H1 (cell line): ENCODE measurements around the gene CLBA1.
"Not testable (repeated sequence)": the region's sequence is repeated elsewhere in the genome, so short reads cannot be mapped to it uniquely, and the experiment has no call there.

ENCODE experiments used
- ATF3 ChIP-seq: IDR thresholded peaks from 2 replicates; pipeline ENCODE4 v1.6.1; 2011; ENCODE audit warnings: low read depth, mild to moderate bottlenecking, low read length; ENCODE audit not compliant: insufficient read depth
- CTCF ChIP-seq, 3 experiments: IDR thresholded peaks; 1 replicate in 2 of 3; 2 replicates in 1 of 3; pipeline versions ENCODE4 v1.5.1 to v1.6.1; 2011; ENCODE audit warnings: low read length in 3 of 3, mild to moderate bottlenecking in 3 of 3, inconsistent platforms in 2 of 3, low read depth in 1 of 3, moderate library complexity in 1 of 3; ENCODE audit not compliant: insufficient read depth in 1 of 3; ENCODE audit errors: control extremely low read depth in 1 of 3
- EP300 ChIP-seq, 2 experiments: IDR thresholded peaks; 1 replicate in 1 of 2; 2 replicates in 1 of 2; pipeline ENCODE4 v1.6.1; 2011 to 2012; ENCODE audit warnings: low read depth in 2 of 2, low read length in 2 of 2, mild to moderate bottlenecking in 2 of 2, borderline replicate concordance in 1 of 2, inconsistent platforms in 1 of 2, moderate library complexity in 1 of 2
- EZH2 ChIP-seq: fragments of 200-600 bp; sonication (generic); IDR thresholded peaks from 2 replicates; pipeline ENCODE4 v1.7.1; 2012; ENCODE audit warnings: low read depth, mild to moderate bottlenecking, moderate library complexity, low read length, inconsistent platforms; ENCODE audit not compliant: severe bottlenecking
- JUN ChIP-seq: IDR thresholded peaks from 2 replicates; pipeline ENCODE4 v1.6.1; 2011; ENCODE audit warnings: low read depth, mild to moderate bottlenecking, improper control_type of control experiment, low read length
- POLR2A ChIP-seq, 2 experiments: IDR thresholded peaks; 1 replicate in 1 of 2; 2 replicates in 1 of 2; pipeline ENCODE4 v1.6.1; 2011; ENCODE audit warnings: low read depth in 2 of 2, low read length in 2 of 2, mild to moderate bottlenecking in 2 of 2; ENCODE audit errors: control extremely low read depth in 1 of 2
- POLR2AphosphoS5 ChIP-seq: IDR thresholded peaks from 2 replicates; pipeline ENCODE4 v1.6.1; 2011; ENCODE audit warnings: low read depth, low read length
- POU5F1 ChIP-seq: IDR thresholded peaks from 2 replicates; pipeline ENCODE4 v1.6.1; 2011; ENCODE audit warnings: low read depth, mild to moderate bottlenecking, low read length, moderate library complexity
- RAD21 ChIP-seq, 2 experiments: IDR thresholded peaks in 1 of 2; conservative IDR thresholded peaks in 1 of 2; 2 replicates each; pipeline ENCODE4 v1.6.1; 2011; ENCODE audit warnings: low read depth in 2 of 2, low read length in 2 of 2, improper control_type of control experiment in 1 of 2, inconsistent platforms in 1 of 2, mild to moderate bottlenecking in 1 of 2, moderate library complexity in 1 of 2
- USF2 ChIP-seq: IDR thresholded peaks from 2 replicates; pipeline ENCODE4 v1.6.1; 2011; ENCODE audit warnings: low read length, improper control_type of control experiment
- ZNF274 ChIP-seq: IDR thresholded peaks from 2 replicates; pipeline ENCODE4 v1.7.0; 2012; ENCODE audit warnings: low read length, borderline replicate concordance; ENCODE audit errors: extremely low read depth

GRCh38 chr14:104951863-104952657 is 33.5 kb upstream of the CLBA1 start:
- not testable (repeated sequence) for TF ChIP-seq POLR2A (IDR thresholded peaks at IDR 0.05; ENCODE audit: control extremely low read depth in 1 of 2, low read depth in 2 of 2, low read length in 2 of 2); EZH2; CTCF (IDR thresholded peaks at IDR 0.05; ENCODE audit: control extremely low read depth in 1 of 3, insufficient read depth in 1 of 3, low read depth in 1 of 3, low read length in 3 of 3); USF2; POLR2AphosphoS5; RAD21 (IDR thresholded peaks at IDR 0.05 in 1 of 2, conservative IDR thresholded peaks at IDR 0.05 in 1 of 2; ENCODE audit: low read depth in 2 of 2, low read length in 2 of 2); EP300 (IDR thresholded peaks at IDR 0.05; ENCODE audit: borderline replicate concordance in 1 of 2, low read depth in 2 of 2, low read length in 2 of 2); ZNF274; POU5F1; JUN; ATF3
